HG03196 (cell line): Measurements from ENCODE around the gene RCC2.

Source experiments
- ATAC-seq: cut with Tn5 transposase; IDR thresholded peaks from one replicate; pipeline ENCODE4 v1.9.1; 2021; ENCODE audit not compliant: unreplicated experiment

RCC2 gene

GRCh38 chr1:17447501-17447992, 8.1 kb upstream of the RCC2 start:
- ATAC-seq, result no peak

- ATAC-seq, result no peak
These were observed 3.4 kb upstream of the RCC2 start for GRCh38 chr1:17442841-17443240.

GRCh38 chr1:17441993-17442357, 2.5 kb upstream of the RCC2 start:
- no peak for ATAC-seq

GRCh38 chr1:17441265-17441992, 2.0 kb upstream of the RCC2 start:
- ATAC-seq, result no peak

GRCh38 chr1:17440827-17441168, 1.3 kb upstream of the RCC2 start:
- no peak for ATAC-seq

- no peak for ATAC-seq
These were observed 773 bp upstream of the RCC2 start for GRCh38 chr1:17440074-17440826.

GRCh38 chr1:17438318-17439249, 893 bp downstream of the RCC2 start:
- ATAC-seq, result peak; percentile 50

- ATAC-seq, result peak; percentile 25
These were observed 1.7 kb downstream of the RCC2 start for GRCh38 chr1:17437580-17438317.

- ATAC-seq, result no peak
These were observed 2.3 kb downstream of the RCC2 start for GRCh38 chr1:17437260-17437579.

- no peak for ATAC-seq
These were observed 2.9 kb downstream of the RCC2 start for GRCh38 chr1:17436380-17437174.

GRCh38 chr1:17434601-17435000, 4.9 kb downstream of the RCC2 start:
- ATAC-seq, result no peak

GRCh38 chr1:17434016-17434415, 5.5 kb downstream of the RCC2 start:
- no peak for ATAC-seq

GRCh38 chr1:17433261-17433660, 6.2 kb downstream of the RCC2 start:
- no peak for ATAC-seq

- ATAC-seq, result no peak
These were observed 7.1 kb downstream of the RCC2 start for GRCh38 chr1:17432412-17432811.

GRCh38 chr1:17429183-17429582, 10.3 kb downstream of the RCC2 start:
- ATAC-seq, result no peak

- no peak for ATAC-seq
These were observed 11.5 kb downstream of the RCC2 start for GRCh38 chr1:17427696-17428660.

GRCh38 chr1:17425806-17426600, 13.5 kb downstream of the RCC2 start:
- ATAC-seq, result no peak

GRCh38 chr1:17423781-17424245, 15.7 kb downstream of the RCC2 start:
- no peak for ATAC-seq
